ENCODE measurements around the gene AOPEP.

The AOPEP gene

GRCh38 chr9:94990897-94991561 is 264.5 kb downstream of the AOPEP start:
- H3K79me2 ChIP-seq (ENCODE audit: low read length): no peaks in the 10 kb centered on the region
- H3F3A ChIP-seq (ENCODE audit: insufficient read depth, low read length): no peaks in the 10 kb centered on the region
- no peaks in the 10 kb centered on the region for H3K9me2 ChIP-seq (replicated peaks; ENCODE audit: insufficient read depth, low read length)
- no peaks in the 10 kb centered on the region for H3K9me3 ChIP-seq (replicated peaks; ENCODE audit: insufficient read depth, low read length)
- H3K27me3 ChIP-seq (replicated peaks; ENCODE audit: insufficient read depth, low read length): no peaks in the 10 kb centered on the region
- TF ChIP-seq EZH2phosphoT487 (IDR thresholded peaks at IDR 0.05; ENCODE audit: low read length) (no peak), CTCF (IDR thresholded peaks at IDR 0.05; ENCODE audit: low read length) (no peak), EZH2 (optimal IDR thresholded peaks at IDR 0.05; ENCODE audit: low read depth, low read length) (no peak)
- H3K4me1 ChIP-seq (ENCODE audit: low read length): no peaks in the 10 kb centered on the region
- DNase-seq: no peak
- H2AFZ ChIP-seq (ENCODE audit: low read length): no peak overlapping the region
- no peak overlapping the region for H3K4me2 ChIP-seq (ENCODE audit: low read depth, low read length)
- no peak overlapping the region for H3K4me3 ChIP-seq (ENCODE audit: low read length)
- H3K9ac ChIP-seq (ENCODE audit: low read length): no peak overlapping the region
- H3K27ac ChIP-seq (ENCODE audit: low read length): no peak overlapping the region
- H3K36me3 ChIP-seq (replicated peaks; ENCODE audit: insufficient read depth, low read length): no peaks in the 10 kb centered on the region
- H4K20me1 ChIP-seq (ENCODE audit: insufficient read depth, low read length): no peaks in the 10 kb centered on the region

GRCh38 chr9:94991961-94992907 is 265.7 kb downstream of the AOPEP start:
- no peaks in the 10 kb centered on the region for H3K9me3 ChIP-seq (replicated peaks; ENCODE audit: insufficient read depth, low read length)
- DNase-seq: no peak
- no peaks in the 10 kb centered on the region for H4K20me1 ChIP-seq (ENCODE audit: insufficient read depth, low read length)
- no peak overlapping the region for H3K27ac ChIP-seq (ENCODE audit: low read length)
- no peak overlapping the region for H3K4me2 ChIP-seq (ENCODE audit: low read depth, low read length)
- no peak for TF ChIP-seq CTCF (IDR thresholded peaks at IDR 0.05; ENCODE audit: low read length)
- TF ChIP-seq EZH2 (optimal IDR thresholded peaks at IDR 0.05; ENCODE audit: low read depth, low read length): no peak
- no peak for TF ChIP-seq EZH2phosphoT487 (IDR thresholded peaks at IDR 0.05; ENCODE audit: low read length)
- H3K9me2 ChIP-seq (replicated peaks; ENCODE audit: insufficient read depth, low read length): no peaks in the 10 kb centered on the region
- H3K4me1 ChIP-seq (ENCODE audit: low read length): no peaks in the 10 kb centered on the region
- no peak overlapping the region for H2AFZ ChIP-seq (ENCODE audit: low read length)
- no peaks in the 10 kb centered on the region for H3K36me3 ChIP-seq (replicated peaks; ENCODE audit: insufficient read depth, low read length)
- H3K9ac ChIP-seq (ENCODE audit: low read length): no peak overlapping the region
- no peaks in the 10 kb centered on the region for H3K27me3 ChIP-seq (replicated peaks; ENCODE audit: insufficient read depth, low read length)
- H3F3A ChIP-seq (ENCODE audit: insufficient read depth, low read length): no peaks in the 10 kb centered on the region
- H3K4me3 ChIP-seq (ENCODE audit: low read length): no peak overlapping the region
- H3K79me2 ChIP-seq (ENCODE audit: low read length): no peaks in the 10 kb centered on the region

- Histone ChIP-seq H3K27me3 (replicated peaks; ENCODE audit: insufficient read depth, low read length) (no peaks in the 10 kb centered on the region), H3K9me2 (replicated peaks; ENCODE audit: insufficient read depth, low read length) (no peaks in the 10 kb centered on the region), H3K9me3 (replicated peaks; ENCODE audit: insufficient read depth, low read length) (no peaks in the 10 kb centered on the region), H3F3A (ENCODE audit: insufficient read depth, low read length) (no peaks in the 10 kb centered on the region), H3K27ac (ENCODE audit: low read length) (no peak overlapping the region), H3K4me3 (ENCODE audit: low read length) (no peak overlapping the region), H3K9ac (ENCODE audit: low read length) (no peak overlapping the region), H3K36me3 (replicated peaks; ENCODE audit: insufficient read depth, low read length) (no peaks in the 10 kb centered on the region), H2AFZ (ENCODE audit: low read length) (no peak overlapping the region), H3K79me2 (ENCODE audit: low read length) (no peaks in the 10 kb centered on the region), H4K20me1 (ENCODE audit: insufficient read depth, low read length) (no peaks in the 10 kb centered on the region), H3K4me2 (ENCODE audit: low read depth, low read length) (no peak overlapping the region), H3K4me1 (ENCODE audit: low read length) (no peaks in the 10 kb centered on the region)
- TF ChIP-seq EZH2 (optimal IDR thresholded peaks at IDR 0.05; ENCODE audit: low read depth, low read length) (no peak), EZH2phosphoT487 (IDR thresholded peaks at IDR 0.05; ENCODE audit: low read length) (no peak), CTCF (IDR thresholded peaks at IDR 0.05; ENCODE audit: low read length) (no peak)
- DNase-seq: no peak
These were observed 266.8 kb downstream of the AOPEP start for GRCh38 chr9:94993160-94993820.

Data from MM.1S (cell line).